HCT116 (cell line): ENCODE results near the gene VPS33B. TPM values are rescaled to one million over a fixed set of nuclear protein-coding genes. Genes with fewer than 3 reads are reported as not detected.

Experiments used
- ATAC-seq: fragments of 200-7000 bp; cut with Tn5 transposase; 2 replicates; pipeline ENCODE4 v1.9.1; 2020; ENCODE audit warnings: mild to moderate bottlenecking, moderate library complexity
- BruUV-seq: library from RNA; stranded (reverse); fragments of 400-500 nt; replicated peaks from 2 replicates; lab custom pipeline; 2021; lab: Mats Ljungman, UMichigan
- CTCF ChIA-PET: fragments of 300-600 bp; sonication (Branson Sonifier 250); formaldehyde crosslinking; loops from one replicate; lab custom pipeline; 2021; ENCODE audit warnings: antibody characterized with exemption; lab: Charles Lee
- POLR2A ChIA-PET: fragments of 300-600, 350-600 bp; sonication (Branson Sonifier 250); formaldehyde crosslinking; loops from one replicate; lab custom pipeline; 2021; ENCODE audit warnings: antibody characterized with exemption; lab: Charles Lee
- RAD21 ChIA-PET, 2 experiments: fragments of 300-600 bp; sonication (Branson Sonifier 250); formaldehyde crosslinking; loops; one replicate each; lab custom pipeline; 2023; ENCODE audit warnings: low total read pairs in 2 of 2; ENCODE audit not compliant: uncharacterized antibody in 2 of 2, unreplicated experiment in 2 of 2, low non-redundant PET in 1 of 2; lab: Charles Lee
- DNase-seq: peaks from one replicate; pipeline ENCODE4 v3.0.0-alpha.2; 2010; ENCODE audit warnings: low read depth, low spot score
- H2AFZ ChIP-seq: fragments of 200-600 bp; shearing (Covaris generic), sonication (generic); 2 replicates; pipeline ENCODE4 v1.6.1; 2017; ENCODE audit warnings: low read depth, mixed run types, mixed read lengths, antibody characterized with exemption, low read length; ENCODE audit not compliant: poor library complexity, severe bottlenecking
- H3K27ac ChIP-seq: 2 replicates; pipeline ENCODE4 v1.5.1; 2012; ENCODE audit warnings: low read depth, low read length
- H3K27me3 ChIP-seq: fragments of 200-600 bp; sonication (generic); 2 replicates; pipeline ENCODE4 v1.6.1; 2016; ENCODE audit warnings: mixed run types, low read length, mixed read lengths; ENCODE audit not compliant: insufficient read depth
- H3K36me3 ChIP-seq, 2 experiments: fragments of 200-500 bp in 1 of 2; fragments of 200-600 bp in 1 of 2; sonication (Bioruptor generic) in 1 of 2; sonication (generic) in 1 of 2; 2 replicates each; pipeline versions ENCODE4 v1.5.1 to v1.6.1; 2014 to 2016; ENCODE audit warnings: low read length in 2 of 2, inconsistent platforms in 1 of 2, mixed read lengths in 1 of 2, mixed run types in 1 of 2; ENCODE audit not compliant: insufficient read depth in 2 of 2, control insufficient read depth in 1 of 2
- H3K4me1 ChIP-seq, 2 experiments: fragments of 200-600 bp in 1 of 2; sonication (generic) in 1 of 2; 2 replicates each; pipeline versions ENCODE4 v1.5.1 to v1.6.1; 2012 to 2017; ENCODE audit warnings: low read length in 2 of 2, inconsistent platforms in 1 of 2, mild to moderate bottlenecking in 1 of 2, mixed read lengths in 1 of 2, mixed run types in 1 of 2, moderate library complexity in 1 of 2; ENCODE audit not compliant: insufficient read depth in 2 of 2, control insufficient read depth in 1 of 2
- H3K4me2 ChIP-seq: fragments of 200-600 bp; sonication (generic); 2 replicates; pipeline ENCODE4 v1.6.1; 2017; ENCODE audit warnings: mixed run types, low read length, mixed read lengths
- H3K4me3 ChIP-seq, 2 experiments: fragments of 200-600 bp in 1 of 2; sonication (generic) in 1 of 2; replicated peaks in 1 of 2; 2 replicates each; pipeline ENCODE4 v1.5.1; 2011 to 2016; ENCODE audit warnings: low read length in 2 of 2, control low read depth in 1 of 2, low read depth in 1 of 2, mild to moderate bottlenecking in 1 of 2, mixed read lengths in 1 of 2, mixed run types in 1 of 2
- H3K79me2 ChIP-seq: fragments of 200-600 bp; sonication (generic); 2 replicates; pipeline ENCODE4 v1.6.1; 2017; ENCODE audit warnings: mild to moderate bottlenecking, mixed run types, low read length, moderate library complexity, mixed read lengths; ENCODE audit not compliant: insufficient read depth
- H3K9ac ChIP-seq: fragments of 200-600 bp; sonication (generic); 2 replicates; pipeline ENCODE4 v1.6.1; 2016; ENCODE audit warnings: low read length, mixed read lengths
- H3K9me2 ChIP-seq: fragments of 200-600 bp; sonication (generic), shearing (Covaris generic); 2 replicates; pipeline ENCODE4 v1.6.1; 2017; ENCODE audit warnings: mixed run types, mild to moderate bottlenecking, moderate library complexity; ENCODE audit not compliant: insufficient read depth
- H3K9me3 ChIP-seq, 2 experiments: fragments of 200-500 bp in 1 of 2; fragments of 200-600 bp in 1 of 2; sonication (Bioruptor generic) in 1 of 2; sonication (generic) in 1 of 2; 2 replicates each; pipeline ENCODE4 v1.6.1; 2014 to 2017; ENCODE audit warnings: low read length in 2 of 2, mixed read lengths in 2 of 2, inconsistent platforms in 1 of 2, low read depth in 1 of 2, mild to moderate bottlenecking in 1 of 2, mixed run types in 1 of 2, moderate library complexity in 1 of 2; ENCODE audit not compliant: control insufficient read depth in 1 of 2, insufficient read depth in 1 of 2
- H4K20me1 ChIP-seq: fragments of 200-600 bp; sonication (generic), shearing (Covaris generic); 2 replicates; pipeline ENCODE4 v1.6.1; 2017; ENCODE audit warnings: mixed run types, mild to moderate bottlenecking, moderate library complexity; ENCODE audit not compliant: insufficient read depth
- ATF3 ChIP-seq: IDR thresholded peaks from 2 replicates; pipeline ENCODE4 v1.6.1; 2012
- CEBPB ChIP-seq: IDR thresholded peaks from 2 replicates; pipeline ENCODE4 v1.6.1; 2012; ENCODE audit warnings: low read depth
- CTCF ChIP-seq, 3 experiments: fragments of 200-600 bp in 1 of 3; sonication (generic) in 1 of 3; IDR thresholded peaks in 2 of 3; conservative IDR thresholded peaks in 1 of 3; 2 replicates each; pipeline ENCODE4 v1.5.1; 2012 to 2017; ENCODE audit warnings: low read depth in 2 of 3, low read length in 2 of 3, antibody characterized with exemption in 1 of 3, borderline replicate concordance in 1 of 3, control low read depth in 1 of 3, mild to moderate bottlenecking in 1 of 3, mixed read lengths in 1 of 3, mixed run types in 1 of 3, moderate library complexity in 1 of 3; ENCODE audit not compliant: insufficient read depth in 1 of 3
- EGR1 ChIP-seq: IDR thresholded peaks from 2 replicates; pipeline ENCODE4 v1.6.1; 2012; ENCODE audit warnings: low read depth
- ELF1 ChIP-seq: IDR thresholded peaks from 2 replicates; pipeline ENCODE4 v1.6.1; 2012; ENCODE audit warnings: low read depth, borderline replicate concordance
- EZH2 ChIP-seq: fragments of 200-600 bp; sonication (generic); IDR thresholded peaks from 2 replicates; pipeline ENCODE4 v1.6.1; 2017; ENCODE audit warnings: antibody characterized with exemption, mixed run types
- EZH2phosphoT487 ChIP-seq: fragments of 200-600 bp; IDR thresholded peaks from 2 replicates; pipeline ENCODE4 v1.6.1; 2018; ENCODE audit warnings: antibody characterized with exemption, borderline replicate concordance
- FOSL1 ChIP-seq: IDR thresholded peaks from 2 replicates; pipeline ENCODE4 v1.6.1; 2012; ENCODE audit warnings: low read depth
- JUND ChIP-seq: IDR thresholded peaks from 2 replicates; pipeline ENCODE4 v1.6.1; 2012
- RAD21 ChIP-seq: IDR thresholded peaks from 2 replicates; pipeline ENCODE4 v1.6.1; 2012; ENCODE audit warnings: low read depth, mild to moderate bottlenecking
- SIN3A ChIP-seq: IDR thresholded peaks from 2 replicates; pipeline ENCODE4 v1.6.1; 2012; ENCODE audit warnings: low read depth
- SP1 ChIP-seq: IDR thresholded peaks from 2 replicates; pipeline ENCODE4 v1.6.1; 2012; ENCODE audit warnings: low read depth
- SRF ChIP-seq: IDR thresholded peaks from 2 replicates; pipeline ENCODE4 v1.6.1; 2012; ENCODE audit warnings: low read depth
- TCF7L2 ChIP-seq: IDR thresholded peaks from 2 replicates; pipeline ENCODE4 v1.7.0; 2011; ENCODE audit warnings: borderline replicate concordance, inconsistent platforms; ENCODE audit not compliant: insufficient read depth, insufficient read length; ENCODE audit errors: extremely low read depth
- ZBTB33 ChIP-seq: IDR thresholded peaks from 2 replicates; pipeline ENCODE4 v1.6.1; 2011; ENCODE audit warnings: mild to moderate bottlenecking, low read length, moderate library complexity; ENCODE audit not compliant: insufficient replicate concordance; ENCODE audit errors: extremely low read depth
- ZFX ChIP-seq: fragments of 450-650 bp; IDR thresholded peaks from 2 replicates; pipeline ENCODE4 v1.6.1; 2017
- ZNF274 ChIP-seq: fragments of 200-500 bp; sonication (Bioruptor generic); IDR thresholded peaks from 2 replicates; pipeline ENCODE4 v1.6.1; 2014; ENCODE audit warnings: mild to moderate bottlenecking, low read depth, low read length, inconsistent platforms
- intact Hi-C: fragments of 100-400 bp; cut with micrococcal nuclease; formaldehyde crosslinking; loops from 2 replicates; pipeline ENCODE4 v1.10.0; 2022
- total RNA-seq: library from RNA; stranded (reverse); gene quantifications from one replicate; pipeline ENCODE4 v1.2.1, GENCODE V29; 2021; ENCODE audit not compliant: unreplicated experiment

VPS33B gene
- total RNA-seq, 1 experiment from 2014 or later = 23.1 TPM

- BruUV-seq = no TSS peak
- ATAC-seq (no peak), DNase-seq (no peak)
- no peak overlapping the region for H3K9ac ChIP-seq
- no peaks in the 10 kb centered on the region for H3K9me3 ChIP-seq
- no peaks in the 10 kb centered on the region for H3K27me3 ChIP-seq
- H4K20me1 ChIP-seq = no peaks in the 10 kb centered on the region
- ChIA-PET POLR2A (no interaction called here), RAD21 (no interaction called here), CTCF (no interaction called here)
- no peak overlapping the region for H3K4me3 ChIP-seq
- H3K36me3 ChIP-seq = peaks cover 57 to 62% of the 10 kb centered on the region in 2 experiments; a peak in 3 of 4 replicates
- no peaks in the 10 kb centered on the region for H3K4me1 ChIP-seq
- no peaks in the 10 kb centered on the region for H3K9me2 ChIP-seq
- intact Hi-C loops = no loop called here
- no peak overlapping the region for H3K27ac ChIP-seq
- no peak overlapping the region for H3K4me2 ChIP-seq
- peaks cover 25% of the 10 kb centered on the region for H3K79me2 ChIP-seq
- TF ChIP-seq ZNF274 (no peak), TCF7L2 (no peak), EZH2phosphoT487 (no peak), SRF (no peak), CTCF (IDR thresholded peaks at IDR 0.05 in 2 of 3, conservative IDR thresholded peaks at IDR 0.05 in 1 of 3; ENCODE audit: borderline replicate concordance in 1 of 3, insufficient read depth in 1 of 3, low read depth in 2 of 3, low read length in 2 of 3) (no peak), JUND (no peak), EZH2 (no peak), CEBPB (no peak), EGR1 (no peak), RAD21 (no peak), ZFX (no peak), SIN3A (no peak), ATF3 (no peak), FOSL1 (no peak), ELF1 (no peak), ZBTB33 (no peak), SP1 (no peak)
- H2AFZ ChIP-seq = no peak overlapping the region
These were observed 55.2 kb downstream of the VPS33B start for GRCh38 chr15:90967206-90967605.
